ENCODE data around the gene AWAT1. TPM values are rescaled to one million over a fixed set of nuclear protein-coding genes. Genes with fewer than 3 reads are reported as not detected.
"Not testable (repeated sequence)": the region's sequence is repeated elsewhere in the genome, so short reads cannot be mapped to it uniquely, and the experiment has no call there.

The AWAT1 gene
- not detected for polyA plus RNA-seq

GRCh38 chrX:70234355-70234754, at the start of gene AWAT1:
TSS of gene AWAT1 (plus strand) at chrX:70234655. CDS start at chrX:70234696, 41 bp downstream.
- Mint-ChIP-seq H3K27ac (no peak within 1 kb of the TSS), H3K4me3 (no peak within 1 kb of the TSS), H3K27me3 (ENCODE audit: low read depth in 3 of 3) (peaks cover 0 to 10% (median 3%) of the 10 kb centered on the region in 3 donors), H3K9me3 (no peaks in the 10 kb centered on the region), H3K4me1 (peaks cover 0 to 8% of the 10 kb centered on the region in 2 donors), H3K36me3 (no peaks in the 10 kb centered on the region)
- no peak for DNase-seq

GRCh38 chrX:70190225-70190624, 44.2 kb upstream of the AWAT1 start:
- H3K4me1 Mint-ChIP-seq = no peaks in the 10 kb centered on the region
- H3K4me3 Mint-ChIP-seq = no peak overlapping the region
- no peaks in the 10 kb centered on the region for H3K9me3 Mint-ChIP-seq

GRCh38 chrX:70196961-70197720, 37.3 kb upstream of the AWAT1 start:
- peaks cover 0 to 5% of the 10 kb centered on the region in 2 donors for H3K4me1 Mint-ChIP-seq
- peak; percentile 15 to 51 (median 41) for DNase-seq
- H3K27me3 Mint-ChIP-seq (ENCODE audit: low read depth in 3 of 3) = peaks cover 0 to 4% (median 1%) of the 10 kb centered on the region in 3 donors
- no peak overlapping the region for H3K27ac Mint-ChIP-seq
- H3K4me3 Mint-ChIP-seq = peak overlapping the region in 1 of 5 donors; percentile 76
- H3K9me3 Mint-ChIP-seq = no peaks in the 10 kb centered on the region
- no peaks in the 10 kb centered on the region for H3K36me3 Mint-ChIP-seq

More at GRCh38 chrX:70190225-70190624, 44.2 kb upstream of the AWAT1 start:
- no peak for DNase-seq
- Mint-ChIP-seq H3K27ac (no peak overlapping the region), H3K27me3 (ENCODE audit: low read depth in 3 of 3) (peaks cover 2 to 20% (median 4%) of the 10 kb centered on the region in 3 donors), H3K36me3 (no peaks in the 10 kb centered on the region)

GRCh38 chrX:70201732-70202131, 32.7 kb upstream of the AWAT1 start:
- Mint-ChIP-seq H3K9me3 (no peaks in the 10 kb centered on the region), H3K4me3 (no peak overlapping the region), H3K27me3 (ENCODE audit: low read depth in 3 of 3) (peaks cover 0 to 5% (median 2%) of the 10 kb centered on the region in 3 donors), H3K27ac (no peak overlapping the region), H3K4me1 (peaks cover 0 to 5% of the 10 kb centered on the region in 2 donors), H3K36me3 (peaks cover 0 to 3% (median 0%) of the 10 kb centered on the region in 3 donors)
- DNase-seq = no peak

GRCh38 chrX:70208479-70208878, 26.0 kb upstream of the AWAT1 start:
- no peaks in the 10 kb centered on the region for H3K4me1 Mint-ChIP-seq
- peaks cover 2 to 6% (median 3%) of the 10 kb centered on the region in 3 donors for H3K27me3 Mint-ChIP-seq (ENCODE audit: low read depth in 3 of 3)
- H3K27ac Mint-ChIP-seq = no peak overlapping the region
- no peaks in the 10 kb centered on the region for H3K36me3 Mint-ChIP-seq
- no peak overlapping the region for H3K4me3 Mint-ChIP-seq
- no peak for DNase-seq
- peaks cover 0 to 4% (median 0%) of the 10 kb centered on the region in 6 donors for H3K9me3 Mint-ChIP-seq

- not testable (repeated sequence) for H3K36me3 Mint-ChIP-seq, H3K4me3 Mint-ChIP-seq, H3K4me1 Mint-ChIP-seq, DNase-seq, H3K27ac Mint-ChIP-seq, H3K9me3 Mint-ChIP-seq
- peaks cover 2 to 11% (median 5%) of the 10 kb centered on the region in 3 donors for H3K27me3 Mint-ChIP-seq (ENCODE audit: low read depth in 3 of 3)
Observed at GRCh38 chrX:70209570-70209969, 24.9 kb upstream of the AWAT1 start.

GRCh38 chrX:70219938-70220764, 14.3 kb upstream of the AWAT1 start:
- no peaks in the 10 kb centered on the region for H3K4me1 Mint-ChIP-seq
- H3K27me3 Mint-ChIP-seq (ENCODE audit: low read depth in 3 of 3) = peaks cover 2 to 7% (median 3%) of the 10 kb centered on the region in 3 donors
- H3K36me3 Mint-ChIP-seq = no peaks in the 10 kb centered on the region
- no peak overlapping the region for H3K4me3 Mint-ChIP-seq
- DNase-seq = no peak
- no peak overlapping the region for H3K27ac Mint-ChIP-seq
- H3K9me3 Mint-ChIP-seq = no peaks in the 10 kb centered on the region

GRCh38 chrX:70226048-70226447, 8.4 kb upstream of the AWAT1 start:
- Mint-ChIP-seq H3K4me3 (no peak overlapping the region), H3K27me3 (ENCODE audit: low read depth in 3 of 3) (peaks cover 1 to 5% (median 4%) of the 10 kb centered on the region in 3 donors), H3K27ac (no peak overlapping the region), H3K4me1 (no peaks in the 10 kb centered on the region), H3K36me3 (no peaks in the 10 kb centered on the region), H3K9me3 (no peaks in the 10 kb centered on the region)
- DNase-seq = no peak

- Mint-ChIP-seq H3K27me3 (ENCODE audit: low read depth in 3 of 3) (peaks cover 1 to 5% (median 2%) of the 10 kb centered on the region in 3 donors), H3K4me3 (no peak overlapping the region), H3K36me3 (no peaks in the 10 kb centered on the region), H3K4me1 (peaks cover 0 to 3% of the 10 kb centered on the region in 2 donors), H3K9me3 (no peaks in the 10 kb centered on the region), H3K27ac (no peak overlapping the region)
- DNase-seq = no peak
Observed at GRCh38 chrX:70226687-70227086, 7.8 kb upstream of the AWAT1 start.

- Mint-ChIP-seq H3K4me3 (no peak overlapping the region), H3K4me1 (peaks cover 0 to 8% of the 10 kb centered on the region in 2 donors), H3K36me3 (no peaks in the 10 kb centered on the region), H3K9me3 (no peaks in the 10 kb centered on the region), H3K27ac (no peak overlapping the region), H3K27me3 (ENCODE audit: low read depth in 3 of 3) (peaks cover 0 to 7% (median 3%) of the 10 kb centered on the region in 3 donors)
- DNase-seq = no peak
Observed at GRCh38 chrX:70231666-70232065, 2.8 kb upstream of the AWAT1 start.

GRCh38 chrX:70240751-70241150, 6.3 kb downstream of the AWAT1 start:
- Mint-ChIP-seq H3K27ac (no peak overlapping the region), H3K4me3 (no peak overlapping the region), H3K36me3 (no peaks in the 10 kb centered on the region), H3K9me3 (no peaks in the 10 kb centered on the region), H3K4me1 (no peaks in the 10 kb centered on the region), H3K27me3 (ENCODE audit: low read depth in 3 of 3) (peaks cover 0 to 9% (median 3%) of the 10 kb centered on the region in 3 donors)
- DNase-seq = no peak

GRCh38 chrX:70241501-70241900, 7.0 kb downstream of the AWAT1 start:
- Mint-ChIP-seq H3K27me3 (ENCODE audit: low read depth in 3 of 3) (peaks cover 0 to 9% (median 3%) of the 10 kb centered on the region in 3 donors), H3K27ac (no peak overlapping the region), H3K9me3 (no peaks in the 10 kb centered on the region), H3K36me3 (no peaks in the 10 kb centered on the region), H3K4me3 (no peak overlapping the region), H3K4me1 (no peaks in the 10 kb centered on the region)
- DNase-seq = no peak

- H3K9me3 Mint-ChIP-seq; H3K27me3 Mint-ChIP-seq (ENCODE audit: low read depth in 3 of 3); H3K27ac Mint-ChIP-seq; H3K36me3 Mint-ChIP-seq; H3K4me3 Mint-ChIP-seq; DNase-seq; H3K4me1 Mint-ChIP-seq: not testable (repeated sequence)
Observed at GRCh38 chrX:70243601-70244000, 9.1 kb downstream of the AWAT1 start.

- Mint-ChIP-seq H3K4me1 (no peaks in the 10 kb centered on the region), H3K27me3 (ENCODE audit: low read depth in 3 of 3) (peaks cover 0 to 6% (median 3%) of the 10 kb centered on the region in 3 donors), H3K36me3 (no peaks in the 10 kb centered on the region), H3K27ac (no peak overlapping the region), H3K4me3 (no peak overlapping the region), H3K9me3 (no peaks in the 10 kb centered on the region)
- no peak for DNase-seq
Observed at GRCh38 chrX:70244881-70245280, 10.4 kb downstream of the AWAT1 start.
